Measurements from ENCODE around the gene SLC25A1.

GRCh38 chr22:19150482-19151328 lies 27.8 kb downstream of the SLC25A1 start:
- TF ChIP-seq POLR2A (IDR thresholded peaks at IDR 0.05; ENCODE audit: low read length): no peak
- no peak for TF ChIP-seq GATA1 (IDR thresholded peaks at IDR 0.05; ENCODE audit: low read depth, low read length)

Data from erythroblast (primary cell).